ENCODE data around the gene C6orf118.

Gene C6orf118

GRCh38 chr6:165244524-165245247, 64.7 kb downstream of the C6orf118 start:
- no peak for DNase-seq (ENCODE audit: low spot score)

GRCh38 chr6:165243801-165244200, 65.6 kb downstream of the C6orf118 start:
- DNase-seq (ENCODE audit: low spot score): no peak

GRCh38 chr6:165236326-165236725, 73.1 kb downstream of the C6orf118 start:
- DNase-seq (ENCODE audit: low spot score): no peak

GRCh38 chr6:165232731-165233488, 76.5 kb downstream of the C6orf118 start:
- DNase-seq (ENCODE audit: low spot score): no peak

- no peak for DNase-seq (ENCODE audit: low spot score)
Observed at GRCh38 chr6:165231581-165232561, 77.5 kb downstream of the C6orf118 start.

- no peak for DNase-seq (ENCODE audit: low spot score)
Observed at GRCh38 chr6:165231177-165231576, 78.2 kb downstream of the C6orf118 start.

All from germinal center (tissue), 1 donor.